Left lung (tissue), 10 donors: ENCODE results near the gene KCNK10. TPM values are rescaled to one million over a fixed set of nuclear protein-coding genes. Genes with fewer than 3 reads are reported as not detected.

Experiments
- ATAC-seq: fragments of 200-7000 bp; cut with Tn5 transposase; one replicate; pipeline ENCODE4 v1.9.1; 2020; ENCODE audit warnings: moderate library complexity
- DNase-seq, 4 donors: peaks; one replicate each; pipeline ENCODE4 v3.0.0-alpha.2; 2013 to 2020
- H3K27ac ChIP-seq, 2 donors: fragments of 200-600 bp; sonication (generic) in 1 of 2; one replicate each; pipeline versions ENCODE4 v1.5.0 to v1.8.0; 2020 to 2021
- H3K27me3 ChIP-seq, 2 donors: fragments of 200-600 bp; sonication (generic) in 1 of 2; one replicate each; pipeline versions ENCODE4 v1.5.0 to v1.8.0; 2020 to 2021
- H3K36me3 ChIP-seq, 2 donors: fragments of 200-600 bp; sonication (generic) in 1 of 2; one replicate each; pipeline versions ENCODE4 v1.5.0 to v1.8.0; 2020 to 2021
- H3K4me1 ChIP-seq, 2 donors: fragments of 200-600 bp; one replicate each; pipeline ENCODE4 v1.8.0; 2021
- H3K4me3 ChIP-seq, 2 donors: fragments of 200-600 bp; sonication (generic) in 1 of 2; one replicate each; pipeline versions ENCODE4 v1.5.0 to v1.8.0; 2020 to 2021; ENCODE audit warnings: mild to moderate bottlenecking in 1 of 2
- H3K9me3 ChIP-seq, 2 donors: fragments of 200-600 bp; sonication (generic) in 1 of 2; one replicate each; pipeline versions ENCODE4 v1.5.0 to v1.8.0; 2020 to 2021
- intact Hi-C, 2 donors: fragments of 100-400 bp; cut with DNase I; formaldehyde crosslinking; loops; one replicate each; pipeline versions ENCODE4 v1.11.2 to v1.14.2; 2022
- polyA plus RNA-seq, 6 donors: library from polyadenylated mRNA; unstranded; fragments of 120-200 nt; gene quantifications; one replicate each; pipeline ENCODE4 v1.2.1, GENCODE V29; 2013; ENCODE audit not compliant: insufficient read length in 6 of 6
- total RNA-seq, 2 donors: library from RNA; stranded (reverse); fragmentation: NEBNext Ultra II Directional; extraction: Animal tissue kit (Norgen Biotek cat#: 25700); gene quantifications; one replicate each; pipeline ENCODE4 v1.2.1, GENCODE V29; 2021
- TF ChIP-seq, protein P1 (sequence below), 2 donors: fragments of 200-600 bp; sonication (generic) in 1 of 2; IDR thresholded peaks; one replicate each; pipeline versions ENCODE4 v1.5.0 to v1.8.0; 2021; ENCODE audit warnings: antibody characterized with exemption in 2 of 2
- donor health status: DM: no; HTN: yes; CAD: no.
- donor health status: DM: no; HTN: no; CAD: no.

The KCNK10 gene
- total and polyA plus RNA-seq, 8 donors = 0.13 to 0.21 (median 0.16) TPM; not detected in 2

DNA sequence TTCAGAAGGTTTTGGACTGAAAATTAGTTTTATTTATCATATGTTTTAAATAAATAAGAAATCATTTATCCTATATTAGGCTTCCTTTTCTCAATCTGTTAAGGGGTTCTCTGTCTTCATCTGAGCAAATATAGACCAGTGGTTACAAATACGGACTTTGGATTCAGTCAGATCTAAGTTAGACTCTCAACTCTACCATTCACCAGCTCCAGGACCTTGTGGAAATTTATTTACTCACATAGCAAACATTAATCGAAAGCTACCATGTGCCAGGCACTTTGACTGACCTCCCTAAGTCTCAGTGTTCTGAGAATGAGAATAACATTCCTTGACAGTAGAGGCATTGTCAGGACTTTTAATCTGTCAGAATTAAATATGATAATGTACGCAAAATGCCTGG, 22.3 kb downstream of the KCNK10 start:
- Histone ChIP-seq H3K4me3 (no peak overlapping the region), H3K9me3 (no peaks in the 10 kb centered on the region), H3K27me3 (no peaks in the 10 kb centered on the region), H3K36me3 (no peaks in the 10 kb centered on the region), H3K27ac (no peak overlapping the region), H3K4me1 (no peaks in the 10 kb centered on the region)
- ATAC-seq (no peak), DNase-seq (no peak)
- intact Hi-C loops = no loop called here
- TF ChIP-seq, protein P1, sequence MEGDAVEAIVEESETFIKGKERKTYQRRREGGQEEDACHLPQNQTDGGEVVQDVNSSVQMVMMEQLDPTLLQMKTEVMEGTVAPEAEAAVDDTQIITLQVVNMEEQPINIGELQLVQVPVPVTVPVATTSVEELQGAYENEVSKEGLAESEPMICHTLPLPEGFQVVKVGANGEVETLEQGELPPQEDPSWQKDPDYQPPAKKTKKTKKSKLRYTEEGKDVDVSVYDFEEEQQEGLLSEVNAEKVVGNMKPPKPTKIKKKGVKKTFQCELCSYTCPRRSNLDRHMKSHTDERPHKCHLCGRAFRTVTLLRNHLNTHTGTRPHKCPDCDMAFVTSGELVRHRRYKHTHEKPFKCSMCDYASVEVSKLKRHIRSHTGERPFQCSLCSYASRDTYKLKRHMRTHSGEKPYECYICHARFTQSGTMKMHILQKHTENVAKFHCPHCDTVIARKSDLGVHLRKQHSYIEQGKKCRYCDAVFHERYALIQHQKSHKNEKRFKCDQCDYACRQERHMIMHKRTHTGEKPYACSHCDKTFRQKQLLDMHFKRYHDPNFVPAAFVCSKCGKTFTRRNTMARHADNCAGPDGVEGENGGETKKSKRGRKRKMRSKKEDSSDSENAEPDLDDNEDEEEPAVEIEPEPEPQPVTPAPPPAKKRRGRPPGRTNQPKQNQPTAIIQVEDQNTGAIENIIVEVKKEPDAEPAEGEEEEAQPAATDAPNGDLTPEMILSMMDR (IDR thresholded peaks at IDR 0.05) = no peak

DNA sequence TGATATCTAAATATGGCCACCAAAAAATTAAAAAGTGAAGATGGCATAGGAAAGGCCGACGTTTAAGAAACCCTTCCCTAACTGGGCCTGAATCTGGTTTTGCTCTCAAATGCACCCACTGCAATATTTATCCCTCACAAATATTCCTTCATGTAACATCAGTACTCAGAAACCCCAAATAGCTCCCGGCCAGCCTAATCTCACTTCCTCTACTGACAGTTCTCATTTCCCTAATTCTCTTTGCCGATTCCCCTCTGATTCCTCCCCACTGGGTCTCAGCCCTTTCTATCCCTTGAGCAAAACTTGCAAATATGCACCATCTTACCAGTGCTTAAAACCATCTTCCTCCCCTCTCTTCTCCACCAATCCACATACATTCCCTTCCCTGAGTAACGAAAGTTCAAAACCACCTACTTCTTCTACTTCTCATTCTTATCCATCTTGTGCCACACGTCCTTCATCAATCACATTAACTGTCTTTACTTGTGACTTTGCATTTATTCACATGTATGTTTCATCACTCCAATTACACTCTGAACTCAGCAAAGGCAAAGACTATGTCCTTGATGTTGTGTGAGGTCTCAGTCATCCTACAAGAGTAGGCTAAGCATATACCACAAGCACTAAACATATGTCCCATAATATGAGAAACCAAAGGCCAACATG, 23.1 kb downstream of the KCNK10 start:
- no peak overlapping the region for H3K27ac ChIP-seq
- DNase-seq = no peak
- no peak for ATAC-seq
- no peaks in the 10 kb centered on the region for H3K27me3 ChIP-seq
- TF ChIP-seq, protein P1 (IDR thresholded peaks at IDR 0.05) = no peak
- H3K4me3 ChIP-seq = no peak overlapping the region
- intact Hi-C loops = no loop called here
- H3K4me1 ChIP-seq = no peaks in the 10 kb centered on the region
- no peaks in the 10 kb centered on the region for H3K36me3 ChIP-seq
- no peaks in the 10 kb centered on the region for H3K9me3 ChIP-seq

DNA sequence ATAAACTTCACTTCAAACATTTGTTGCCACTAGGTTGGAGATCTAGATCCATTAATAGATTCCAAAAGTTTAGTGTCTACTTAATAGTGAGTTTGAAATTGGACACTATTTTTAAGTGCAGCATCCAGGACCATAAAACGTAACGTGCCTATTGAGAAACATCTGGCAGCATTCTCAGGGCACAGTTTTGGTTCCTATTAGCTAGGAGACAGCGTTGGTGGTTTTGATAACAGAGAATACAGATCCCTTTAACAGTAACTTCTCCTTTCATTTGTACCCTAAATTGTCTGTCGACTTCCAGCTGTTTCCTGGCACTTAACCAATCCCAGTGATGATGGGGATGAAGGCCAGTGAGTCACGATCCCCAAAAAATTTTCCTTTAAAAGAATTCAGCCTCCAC, 25.8 kb downstream of the KCNK10 start:
- intact Hi-C loops = no loop called here
- Histone ChIP-seq H3K4me1 (no peaks in the 10 kb centered on the region), H3K36me3 (no peaks in the 10 kb centered on the region), H3K9me3 (no peaks in the 10 kb centered on the region), H3K27me3 (no peaks in the 10 kb centered on the region), H3K4me3 (no peak overlapping the region), H3K27ac (no peak overlapping the region)
- TF ChIP-seq, protein P1 (IDR thresholded peaks at IDR 0.05) = no peak
- no peak for ATAC-seq
- no peak for DNase-seq

DNA sequence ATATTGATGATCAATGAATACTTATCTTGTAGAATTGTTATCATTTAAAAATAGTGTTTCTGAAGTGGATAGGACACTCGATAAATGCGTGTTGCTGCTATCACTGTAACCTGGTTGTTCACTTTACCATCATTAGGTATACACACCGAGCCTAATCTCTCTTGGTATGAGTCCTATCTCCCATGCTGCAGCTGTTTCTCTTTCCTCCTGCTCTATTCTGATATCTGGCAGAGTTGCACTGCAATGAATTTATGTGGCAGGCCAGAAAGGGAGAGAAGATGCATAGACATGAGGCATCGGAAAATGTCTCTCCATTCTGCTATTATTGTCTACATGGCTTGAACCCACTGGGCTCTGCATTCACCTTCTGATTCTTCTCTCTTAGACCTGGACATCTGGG, 26.7 kb downstream of the KCNK10 start:
- Histone ChIP-seq H3K27me3 (no peaks in the 10 kb centered on the region), H3K9me3 (no peaks in the 10 kb centered on the region), H3K36me3 (no peaks in the 10 kb centered on the region), H3K27ac (no peak overlapping the region), H3K4me3 (no peak overlapping the region), H3K4me1 (no peaks in the 10 kb centered on the region)
- no peak for ATAC-seq
- TF ChIP-seq, protein P1 (IDR thresholded peaks at IDR 0.05) = no peak
- no peak for DNase-seq
- intact Hi-C loops = no loop called here

DNA sequence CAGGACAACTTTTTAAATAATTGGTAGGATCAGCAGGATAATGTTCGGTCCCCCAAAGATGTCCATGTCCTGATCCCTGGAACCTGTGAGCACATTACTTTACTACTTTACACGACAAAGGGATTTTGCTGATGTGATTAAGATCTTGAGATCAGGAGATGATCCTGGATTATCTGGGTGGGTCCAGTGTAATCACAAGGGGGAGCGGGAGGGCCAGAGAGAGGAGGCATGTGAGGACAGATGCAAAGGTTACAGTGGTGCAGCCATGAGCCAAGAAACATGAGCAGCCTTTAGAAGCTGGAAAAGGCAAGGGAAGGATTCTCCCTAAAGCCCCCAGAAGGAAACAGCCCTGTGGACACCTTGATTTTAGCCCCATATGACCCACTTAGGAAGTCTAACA, 33.1 kb downstream of the KCNK10 start:
- H3K36me3 ChIP-seq = no peaks in the 10 kb centered on the region
- H3K4me3 ChIP-seq = no peak overlapping the region
- DNase-seq = no peak
- no peak for ATAC-seq
- no peak overlapping the region for H3K27ac ChIP-seq
- intact Hi-C loops = no loop called here
- H3K4me1 ChIP-seq = no peaks in the 10 kb centered on the region
- TF ChIP-seq, protein P1 (IDR thresholded peaks at IDR 0.05) = no peak
- peaks cover 0 to 4% of the 10 kb centered on the region in 2 donors for H3K9me3 ChIP-seq
- H3K27me3 ChIP-seq = no peaks in the 10 kb centered on the region
